HepG2 (cell line): Measurements from ENCODE around the gene ACSM2A. TPM values are rescaled to one million over a fixed set of nuclear protein-coding genes. Genes with fewer than 3 reads are reported as not detected.

Source experiments
- ADNP ChIP-seq: sonication (generic); formaldehyde crosslinking; IDR thresholded peaks from 2 replicates; pipeline ENCODE4 v1.4.0; 2020; ENCODE audit warnings: missing genetic modification reagents
- EP300 ChIP-seq, 3 experiments: sonication (generic) in 1 of 3; formaldehyde crosslinking in 1 of 3; IDR thresholded peaks; 2 replicates each; pipeline versions ENCODE4 v1.5.1 to v1.6.1; 2011 to 2020; ENCODE audit warnings: low read depth in 2 of 3, low read length in 2 of 3, borderline replicate concordance in 1 of 3, improper control_type of control experiment in 1 of 3, mild to moderate bottlenecking in 1 of 3, missing genetic modification reagents in 1 of 3, moderate library complexity in 1 of 3
- FOXC1 ChIP-seq: sonication (generic); formaldehyde crosslinking; IDR thresholded peaks from 2 replicates; pipeline ENCODE4 v1.8.0; 2022; ENCODE audit warnings: mild to moderate bottlenecking, missing genetic modification reagents, borderline replicate concordance
- GTF2F1 ChIP-seq: fragments of 150-350 bp; IDR thresholded peaks from 2 replicates; pipeline ENCODE4 v1.6.1; 2014; ENCODE audit warnings: low read length
- MED1 ChIP-seq: sonication (generic); formaldehyde crosslinking; IDR thresholded peaks from 2 replicates; pipeline ENCODE4 v1.4.0; 2020; ENCODE audit warnings: missing genetic modification reagents
- NFKBIZ ChIP-seq: IDR thresholded peaks from 2 replicates; pipeline ENCODE4 v1.6.1; 2018; ENCODE audit warnings: missing genetic modification reagents, missing compliant biosample characterization
- RBFOX2 ChIP-seq: fragments of 200-400 bp; formaldehyde crosslinking; IDR thresholded peaks from 2 replicates; pipeline ENCODE4 v1.6.1; 2017; ENCODE audit warnings: low read depth, mild to moderate bottlenecking, low read length
- TARDBP ChIP-seq: sonication (generic); formaldehyde crosslinking; IDR thresholded peaks from 2 replicates; pipeline ENCODE4 v1.8.0; 2022; ENCODE audit warnings: mild to moderate bottlenecking, missing genetic modification reagents
- THYN1 ChIP-seq: sonication (generic); formaldehyde crosslinking; IDR thresholded peaks from 2 replicates; pipeline ENCODE4 v1.8.1; 2023; ENCODE audit warnings: low read depth, mild to moderate bottlenecking, moderate library complexity, missing genetic modification reagents, borderline replicate concordance
- TOPORS ChIP-seq: sonication (generic); formaldehyde crosslinking; IDR thresholded peaks from 2 replicates; pipeline ENCODE4 v1.8.0; 2023; ENCODE audit warnings: mild to moderate bottlenecking, missing genetic modification reagents
- YY1 ChIP-seq: IDR thresholded peaks from 2 replicates; pipeline ENCODE4 v1.6.1; 2011; ENCODE audit warnings: low read length, low read depth, moderate library complexity, mild to moderate bottlenecking; ENCODE audit not compliant: insufficient read depth, insufficient replicate concordance
- ZFP41 ChIP-seq: sonication (generic); formaldehyde crosslinking; IDR thresholded peaks from 2 replicates; pipeline ENCODE4 v1.4.0; 2020; ENCODE audit warnings: mild to moderate bottlenecking, missing genetic modification reagents, borderline replicate concordance
- ZNF124 ChIP-seq: sonication (generic); formaldehyde crosslinking; IDR thresholded peaks from 2 replicates; pipeline ENCODE4 v1.4.0; 2020; ENCODE audit warnings: missing genetic modification reagents
- ZNF264 ChIP-seq: sonication (generic); formaldehyde crosslinking; IDR thresholded peaks from 2 replicates; pipeline ENCODE4 v1.4.0; 2020; ENCODE audit warnings: missing genetic modification reagents
- ZNF367 ChIP-seq: sonication (generic); formaldehyde crosslinking; IDR thresholded peaks from 2 replicates; pipeline ENCODE4 v1.4.0; 2020; ENCODE audit warnings: missing genetic modification reagents, borderline replicate concordance
- ZNF460 ChIP-seq: sonication (generic); formaldehyde crosslinking; IDR thresholded peaks from 2 replicates; pipeline ENCODE4 v1.5.1; 2020; ENCODE audit warnings: missing genetic modification reagents, mild to moderate bottlenecking, borderline replicate concordance
- ZNF550 ChIP-seq: sonication (generic); formaldehyde crosslinking; IDR thresholded peaks from 2 replicates; pipeline ENCODE4 v1.4.0; 2020; ENCODE audit warnings: mild to moderate bottlenecking, missing genetic modification reagents, borderline replicate concordance
- ZNF577 ChIP-seq: sonication (generic); formaldehyde crosslinking; IDR thresholded peaks from 2 replicates; pipeline ENCODE4 v1.4.0; 2020; ENCODE audit warnings: mild to moderate bottlenecking, low read depth, missing genetic modification reagents, borderline replicate concordance
- ZNF891 ChIP-seq: sonication (generic); formaldehyde crosslinking; IDR thresholded peaks from 2 replicates; pipeline ENCODE4 v1.5.0; 2020; ENCODE audit warnings: mild to moderate bottlenecking, missing genetic modification reagents
- polyA plus RNA-seq, 8 experiments: library from polyadenylated mRNA; depleted of rRNA in 3 of 8; stranded (reverse) in 7 of 8; unstranded in 1 of 8; fragments of >200 nt; fragmentation: Illumina TruSeq in 4 of 8; extraction: Trizol in 4 of 8; gene quantifications; 2 replicates each; pipeline versions ENCODE4 v1.2.1 to v1.2.3, GENCODE V29; 2011 to 2016; ENCODE audit warnings: low read depth in 4 of 8, missing spikeins in 1 of 8, mixed read lengths in 1 of 8; ENCODE audit not compliant: insufficient read depth in 1 of 8
- total RNA-seq, 5 experiments: library from RNA; depleted of rRNA; stranded (reverse); fragments of >200 nt; fragmentation: Illumina TruSeq; extraction: Trizol; gene quantifications; 2 replicates each; pipeline ENCODE4 v1.2.3, GENCODE V29; 2016; ENCODE audit warnings: low read depth in 1 of 5
- TF ChIP-seq, protein P1 (sequence below): sonication (generic); formaldehyde crosslinking; IDR thresholded peaks from 2 replicates; pipeline ENCODE4 v1.4.0; 2020; ENCODE audit warnings: missing genetic modification reagents
- TF ChIP-seq, protein P2 (sequence below): IDR thresholded peaks from 2 replicates; pipeline ENCODE4 v1.6.1; 2018; ENCODE audit warnings: missing genetic modification reagents
- TF ChIP-seq, protein P3 (sequence below): sonication (generic); formaldehyde crosslinking; IDR thresholded peaks from 2 replicates; pipeline ENCODE4 v1.5.1; 2020; ENCODE audit warnings: mild to moderate bottlenecking, missing genetic modification reagents, borderline replicate concordance

ACSM2A gene
- total and polyA plus RNA-seq, 2 of the 13 experiments (the other 11 are each of a cell fraction or from before 2014, with no cell fraction given), result 11.4 to 16.3 TPM

DNA sequence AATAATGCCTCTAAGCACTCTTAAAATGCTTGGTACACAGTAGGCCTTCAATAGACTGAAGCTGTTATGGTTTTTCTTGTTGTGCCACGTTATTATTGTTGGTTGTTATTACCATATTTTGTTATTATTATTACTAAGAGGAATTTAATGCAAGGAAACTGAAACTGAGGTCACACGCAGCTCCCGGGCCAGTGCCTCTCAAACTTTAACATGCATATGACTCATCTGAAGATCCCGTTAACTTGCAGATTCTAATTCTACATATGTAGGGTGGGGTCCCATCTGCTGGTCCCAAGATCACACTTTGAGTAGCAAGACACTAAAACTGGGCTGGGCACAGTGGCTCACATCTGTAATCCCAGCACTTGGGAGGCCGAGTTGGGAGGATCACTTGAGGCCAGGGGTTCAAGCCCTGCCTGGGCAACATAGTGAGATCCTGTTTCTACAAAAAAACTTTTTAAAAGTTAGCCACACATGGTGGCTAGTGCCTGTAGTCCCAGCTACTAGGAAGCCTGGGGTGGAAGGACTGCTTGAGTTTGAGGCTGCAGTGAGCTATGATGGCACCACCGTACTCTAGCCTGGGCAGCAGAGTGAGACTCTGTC lies 41.1 kb upstream of the ACSM2A start (continued):
- TF ChIP-seq RBFOX2 (peak; percentile 45), ZNF124 (CRISPR knock-in tag) (no peak), THYN1 (CRISPR knock-in tag) (0 out of 2 replicates have a peak, but pooled peaks have one; percentile 44), TOPORS (0 out of 2 replicates have a peak, but pooled peaks have one; percentile 50), ZNF550 (CRISPR knock-in tag) (no peak), NFKBIZ (no peak), EP300 (IDR thresholded peaks at IDR 0.05; ENCODE audit: low read depth in 2 of 2, low read length in 2 of 2) (no peak), EP300 (CRISPR knock-in tag; IDR thresholded peaks at IDR 0.05; ENCODE audit: borderline replicate concordance) (no peak), ZNF577 (CRISPR knock-in tag) (no peak), MED1 (CRISPR knock-in tag) (no peak), TARDBP (0 out of 2 replicates have a peak, but pooled peaks have one; percentile 33), ZNF367 (no peak), ZFP41 (CRISPR knock-in tag) (no peak), GTF2F1 (no peak), ZNF460 (CRISPR knock-in tag) (no peak), ZNF891 (CRISPR knock-in tag) (no peak), ZNF264 (CRISPR knock-in tag) (0 out of 2 replicates have a peak, but pooled peaks have one; percentile 9), FOXC1 (CRISPR knock-in tag) (no peak), YY1 (no peak), ADNP (CRISPR knock-in tag) (0 out of 2 replicates have a peak, but pooled peaks have one; percentile 58)
- TF ChIP-seq, protein P1, sequence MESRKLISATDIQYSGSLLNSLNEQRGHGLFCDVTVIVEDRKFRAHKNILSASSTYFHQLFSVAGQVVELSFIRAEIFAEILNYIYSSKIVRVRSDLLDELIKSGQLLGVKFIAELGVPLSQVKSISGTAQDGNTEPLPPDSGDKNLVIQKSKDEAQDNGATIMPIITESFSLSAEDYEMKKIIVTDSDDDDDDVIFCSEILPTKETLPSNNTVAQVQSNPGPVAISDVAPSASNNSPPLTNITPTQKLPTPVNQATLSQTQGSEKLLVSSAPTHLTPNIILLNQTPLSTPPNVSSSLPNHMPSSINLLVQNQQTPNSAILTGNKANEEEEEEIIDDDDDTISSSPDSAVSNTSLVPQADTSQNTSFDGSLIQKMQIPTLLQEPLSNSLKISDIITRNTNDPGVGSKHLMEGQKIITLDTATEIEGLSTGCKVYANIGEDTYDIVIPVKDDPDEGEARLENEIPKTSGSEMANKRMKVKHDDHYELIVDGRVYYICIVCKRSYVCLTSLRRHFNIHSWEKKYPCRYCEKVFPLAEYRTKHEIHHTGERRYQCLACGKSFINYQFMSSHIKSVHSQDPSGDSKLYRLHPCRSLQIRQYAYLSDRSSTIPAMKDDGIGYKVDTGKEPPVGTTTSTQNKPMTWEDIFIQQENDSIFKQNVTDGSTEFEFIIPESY (CRISPR knock-in tag), result no peak
- TF ChIP-seq, protein P2, sequence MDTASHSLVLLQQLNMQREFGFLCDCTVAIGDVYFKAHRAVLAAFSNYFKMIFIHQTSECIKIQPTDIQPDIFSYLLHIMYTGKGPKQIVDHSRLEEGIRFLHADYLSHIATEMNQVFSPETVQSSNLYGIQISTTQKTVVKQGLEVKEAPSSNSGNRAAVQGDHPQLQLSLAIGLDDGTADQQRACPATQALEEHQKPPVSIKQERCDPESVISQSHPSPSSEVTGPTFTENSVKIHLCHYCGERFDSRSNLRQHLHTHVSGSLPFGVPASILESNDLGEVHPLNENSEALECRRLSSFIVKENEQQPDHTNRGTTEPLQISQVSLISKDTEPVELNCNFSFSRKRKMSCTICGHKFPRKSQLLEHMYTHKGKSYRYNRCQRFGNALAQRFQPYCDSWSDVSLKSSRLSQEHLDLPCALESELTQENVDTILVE (CRISPR knock-in tag), result no peak
- TF ChIP-seq, protein P3, sequence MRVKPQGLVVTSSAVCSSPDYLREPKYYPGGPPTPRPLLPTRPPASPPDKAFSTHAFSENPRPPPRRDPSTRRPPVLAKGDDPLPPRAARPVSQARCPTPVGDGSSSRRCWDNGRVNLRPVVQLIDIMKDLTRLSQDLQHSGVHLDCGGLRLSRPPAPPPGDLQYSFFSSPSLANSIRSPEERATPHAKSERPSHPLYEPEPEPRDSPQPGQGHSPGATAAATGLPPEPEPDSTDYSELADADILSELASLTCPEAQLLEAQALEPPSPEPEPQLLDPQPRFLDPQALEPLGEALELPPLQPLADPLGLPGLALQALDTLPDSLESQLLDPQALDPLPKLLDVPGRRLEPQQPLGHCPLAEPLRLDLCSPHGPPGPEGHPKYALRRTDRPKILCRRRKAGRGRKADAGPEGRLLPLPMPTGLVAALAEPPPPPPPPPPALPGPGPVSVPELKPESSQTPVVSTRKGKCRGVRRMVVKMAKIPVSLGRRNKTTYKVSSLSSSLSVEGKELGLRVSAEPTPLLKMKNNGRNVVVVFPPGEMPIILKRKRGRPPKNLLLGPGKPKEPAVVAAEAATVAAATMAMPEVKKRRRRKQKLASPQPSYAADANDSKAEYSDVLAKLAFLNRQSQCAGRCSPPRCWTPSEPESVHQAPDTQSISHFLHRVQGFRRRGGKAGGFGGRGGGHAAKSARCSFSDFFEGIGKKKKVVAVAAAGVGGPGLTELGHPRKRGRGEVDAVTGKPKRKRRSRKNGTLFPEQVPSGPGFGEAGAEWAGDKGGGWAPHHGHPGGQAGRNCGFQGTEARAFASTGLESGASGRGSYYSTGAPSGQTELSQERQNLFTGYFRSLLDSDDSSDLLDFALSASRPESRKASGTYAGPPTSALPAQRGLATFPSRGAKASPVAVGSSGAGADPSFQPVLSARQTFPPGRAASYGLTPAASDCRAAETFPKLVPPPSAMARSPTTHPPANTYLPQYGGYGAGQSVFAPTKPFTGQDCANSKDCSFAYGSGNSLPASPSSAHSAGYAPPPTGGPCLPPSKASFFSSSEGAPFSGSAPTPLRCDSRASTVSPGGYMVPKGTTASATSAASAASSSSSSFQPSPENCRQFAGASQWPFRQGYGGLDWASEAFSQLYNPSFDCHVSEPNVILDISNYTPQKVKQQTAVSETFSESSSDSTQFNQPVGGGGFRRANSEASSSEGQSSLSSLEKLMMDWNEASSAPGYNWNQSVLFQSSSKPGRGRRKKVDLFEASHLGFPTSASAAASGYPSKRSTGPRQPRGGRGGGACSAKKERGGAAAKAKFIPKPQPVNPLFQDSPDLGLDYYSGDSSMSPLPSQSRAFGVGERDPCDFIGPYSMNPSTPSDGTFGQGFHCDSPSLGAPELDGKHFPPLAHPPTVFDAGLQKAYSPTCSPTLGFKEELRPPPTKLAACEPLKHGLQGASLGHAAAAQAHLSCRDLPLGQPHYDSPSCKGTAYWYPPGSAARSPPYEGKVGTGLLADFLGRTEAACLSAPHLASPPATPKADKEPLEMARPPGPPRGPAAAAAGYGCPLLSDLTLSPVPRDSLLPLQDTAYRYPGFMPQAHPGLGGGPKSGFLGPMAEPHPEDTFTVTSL (CRISPR knock-in tag), result no peak
